HFF-Myc (cell line): ENCODE results near the gene HDLBP.
A peak's percentile ranks its signal among the peaks of the same experiment; 100 is the strongest.

Source experiments
- DNase-seq: peaks from one replicate; pipeline ENCODE4 v3.0.0-alpha.2; 2011; ENCODE audit warnings: low read depth; ENCODE audit errors: extremely low read depth
- H3K4me3 ChIP-seq: replicated peaks from 2 replicates; pipeline ENCODE4 v1.5.1; 2011; ENCODE audit warnings: low read depth, mild to moderate bottlenecking, control low read depth, low read length
- TF ChIP-seq, protein P1 (sequence below): IDR thresholded peaks from 2 replicates; pipeline ENCODE4 v1.5.1; 2012; ENCODE audit warnings: mild to moderate bottlenecking, low read depth, low read length, control low read depth; ENCODE audit errors: missing control alignments

The HDLBP gene

DNA sequence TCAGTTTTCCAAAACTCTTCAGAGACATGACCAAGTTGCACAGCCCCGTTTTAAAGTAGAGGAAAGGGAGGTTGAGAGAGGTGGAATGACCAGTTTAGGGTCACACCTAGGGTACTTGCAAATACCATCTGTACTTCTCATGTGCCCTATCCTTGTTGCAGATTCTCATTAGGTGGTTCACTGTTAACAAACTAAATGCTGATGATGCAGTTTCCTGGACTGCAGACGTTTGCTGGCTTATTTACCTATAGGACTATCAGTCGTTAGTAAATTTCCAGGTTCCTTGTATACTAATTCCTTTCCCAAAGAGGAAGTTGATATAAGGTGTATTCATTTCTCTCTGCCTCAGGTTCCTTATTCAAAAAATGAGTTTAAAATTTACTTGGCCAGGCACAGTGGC, 42.1 kb upstream of the HDLBP start:
- TF ChIP-seq, protein P1, sequence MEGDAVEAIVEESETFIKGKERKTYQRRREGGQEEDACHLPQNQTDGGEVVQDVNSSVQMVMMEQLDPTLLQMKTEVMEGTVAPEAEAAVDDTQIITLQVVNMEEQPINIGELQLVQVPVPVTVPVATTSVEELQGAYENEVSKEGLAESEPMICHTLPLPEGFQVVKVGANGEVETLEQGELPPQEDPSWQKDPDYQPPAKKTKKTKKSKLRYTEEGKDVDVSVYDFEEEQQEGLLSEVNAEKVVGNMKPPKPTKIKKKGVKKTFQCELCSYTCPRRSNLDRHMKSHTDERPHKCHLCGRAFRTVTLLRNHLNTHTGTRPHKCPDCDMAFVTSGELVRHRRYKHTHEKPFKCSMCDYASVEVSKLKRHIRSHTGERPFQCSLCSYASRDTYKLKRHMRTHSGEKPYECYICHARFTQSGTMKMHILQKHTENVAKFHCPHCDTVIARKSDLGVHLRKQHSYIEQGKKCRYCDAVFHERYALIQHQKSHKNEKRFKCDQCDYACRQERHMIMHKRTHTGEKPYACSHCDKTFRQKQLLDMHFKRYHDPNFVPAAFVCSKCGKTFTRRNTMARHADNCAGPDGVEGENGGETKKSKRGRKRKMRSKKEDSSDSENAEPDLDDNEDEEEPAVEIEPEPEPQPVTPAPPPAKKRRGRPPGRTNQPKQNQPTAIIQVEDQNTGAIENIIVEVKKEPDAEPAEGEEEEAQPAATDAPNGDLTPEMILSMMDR, result no peak
- no peak for DNase-seq
- peak overlapping the region; percentile 90 for H3K4me3 ChIP-seq

DNA sequence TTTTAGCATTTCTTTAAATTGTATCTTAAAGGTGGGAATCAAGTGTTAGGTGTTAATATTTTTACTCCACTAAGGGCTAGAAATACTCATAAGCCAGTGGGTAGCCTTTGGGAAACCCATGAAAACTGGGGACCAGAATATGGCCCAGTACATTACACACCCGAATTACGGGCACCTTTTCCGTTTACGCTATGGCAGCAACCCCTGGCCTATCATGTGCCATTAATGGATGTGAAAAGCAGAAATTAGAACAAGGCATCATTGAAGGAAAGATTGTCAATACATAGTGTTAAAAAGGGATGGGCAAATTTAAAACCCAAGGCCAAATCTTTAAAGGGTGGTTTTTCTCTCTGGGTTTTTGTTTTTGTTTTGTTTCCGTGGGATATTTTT, 41.4 kb upstream of the HDLBP start:
- no peak for DNase-seq
- TF ChIP-seq, protein P1, result no peak
- peak overlapping the region; percentile 90 for H3K4me3 ChIP-seq

DNA sequence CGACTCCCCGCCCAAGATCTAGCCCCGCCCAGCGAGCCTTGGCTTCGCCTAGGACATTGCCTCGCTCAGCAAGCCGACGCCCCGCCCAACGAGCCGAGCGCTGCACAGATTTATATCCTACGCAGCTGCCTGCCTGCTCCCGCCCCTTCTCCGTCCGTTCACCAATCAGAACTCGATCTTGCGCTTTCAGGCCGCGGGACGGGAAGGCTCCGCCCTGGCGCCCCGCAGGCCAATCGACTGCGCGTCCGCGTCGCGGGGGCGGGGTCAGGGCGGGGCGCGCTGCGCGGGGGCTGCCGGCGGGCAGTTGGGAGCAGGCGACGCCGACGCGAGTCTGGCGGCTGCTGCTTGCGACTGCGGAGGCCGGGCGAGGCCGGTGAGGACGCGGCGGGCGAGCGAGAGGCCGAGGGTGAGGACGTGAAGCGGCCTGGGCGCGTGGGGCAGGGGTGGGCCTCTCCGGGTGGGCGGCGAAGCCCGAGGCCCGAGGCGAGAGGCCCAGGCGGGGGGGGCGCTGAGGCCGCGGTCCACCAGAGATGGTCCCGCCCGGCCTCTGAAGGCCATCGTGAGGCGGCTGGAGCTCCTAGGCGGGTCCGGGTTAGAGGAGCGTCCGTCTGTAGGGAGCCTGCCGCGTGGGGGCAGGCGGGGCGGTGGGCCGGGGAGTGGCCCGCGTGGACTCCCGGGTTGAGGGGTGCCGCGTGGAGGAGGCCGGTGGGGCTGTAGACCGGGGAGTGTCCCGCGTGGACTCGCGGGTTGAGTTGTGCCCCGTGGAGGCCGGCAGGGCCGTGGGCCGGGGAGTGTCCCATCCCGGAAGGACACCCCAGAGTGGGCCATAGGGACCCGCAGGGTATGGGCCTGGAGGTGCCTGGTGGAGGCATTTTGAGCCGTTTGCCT, 40.8 kb upstream of the HDLBP start, which contains the start of gene FARP2:
TSS of gene FARP2 (plus strand) at position 303 of the 888 bp plus-strand sequence. CDS start 16,823 bp downstream, outside the sequence.
- DNase-seq, result peak; percentile 95
- peak within 1 kb of the TSS; percentile 90 for H3K4me3 ChIP-seq
- TF ChIP-seq, protein P1, result no peak

DNA sequence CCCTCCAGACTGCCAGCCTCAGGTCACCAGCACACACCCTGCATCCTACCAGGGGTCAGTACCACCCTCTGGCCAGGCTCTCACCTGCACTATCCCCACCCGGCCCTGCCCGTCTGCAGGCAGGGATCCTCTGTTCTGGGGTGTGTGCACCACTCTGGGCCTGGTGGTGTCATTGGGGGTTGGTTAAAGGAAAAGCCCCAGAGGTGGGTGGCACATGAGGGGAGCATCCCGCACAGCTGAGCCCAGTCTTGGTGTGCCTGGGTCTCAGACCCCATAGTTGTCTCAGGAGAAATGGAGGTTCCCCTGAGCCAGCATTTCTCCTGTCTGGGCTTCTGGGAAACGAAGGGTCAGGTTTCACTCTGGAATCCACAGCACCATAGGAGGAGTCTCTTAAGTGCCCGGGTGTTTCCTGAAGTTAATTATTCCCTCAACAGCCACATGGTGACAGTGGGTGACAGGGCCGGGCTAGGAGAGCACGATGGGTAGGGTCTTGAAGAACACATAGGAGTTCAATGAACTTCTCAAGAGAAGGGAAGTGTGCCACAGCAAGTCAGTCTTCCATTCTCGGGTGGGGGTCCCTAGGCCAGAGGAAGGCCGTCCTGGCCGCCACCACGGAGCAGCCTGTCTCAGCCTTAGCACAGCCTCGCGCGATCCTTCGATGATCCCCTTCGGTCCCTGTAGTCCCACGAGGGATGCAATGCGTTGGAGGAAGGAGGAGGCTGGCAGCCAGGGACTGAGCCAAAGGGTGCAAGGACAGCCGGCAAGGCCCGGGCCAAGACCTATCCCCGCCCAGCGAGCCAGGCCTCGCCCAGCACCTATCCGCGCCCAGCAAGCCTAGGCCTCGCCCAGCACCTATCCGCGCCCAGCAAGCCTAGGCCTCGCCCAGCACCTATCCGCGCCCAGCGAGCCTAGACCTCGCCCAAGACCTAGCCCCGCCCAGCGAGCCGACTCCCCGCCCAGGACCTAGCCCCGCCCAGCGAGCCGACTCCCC, 39.5 kb upstream of the HDLBP start:
- no peak overlapping the region for H3K4me3 ChIP-seq
- TF ChIP-seq, protein P1, result no peak
- peak; percentile 46 for DNase-seq

DNA sequence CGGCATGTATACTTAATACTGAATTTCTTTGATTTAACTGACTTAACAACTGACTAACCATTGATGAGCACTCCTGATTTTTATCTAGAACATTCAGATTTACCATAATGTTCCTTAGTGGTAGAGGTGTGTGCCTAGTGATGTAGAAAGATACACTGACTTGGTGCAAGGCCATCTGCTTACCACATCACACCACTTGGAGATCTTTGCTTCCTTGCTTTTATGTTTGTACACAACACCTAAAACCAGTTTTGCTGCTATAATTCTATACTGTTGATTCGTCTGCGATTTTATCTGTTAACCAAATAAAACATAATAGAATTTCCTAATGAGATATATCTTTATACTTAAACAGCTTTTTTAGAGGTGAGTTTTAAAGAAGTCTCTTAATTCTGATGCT, 36.8 kb upstream of the HDLBP start:
- no peak overlapping the region for H3K4me3 ChIP-seq
- TF ChIP-seq, protein P1, result no peak
- no peak for DNase-seq

DNA sequence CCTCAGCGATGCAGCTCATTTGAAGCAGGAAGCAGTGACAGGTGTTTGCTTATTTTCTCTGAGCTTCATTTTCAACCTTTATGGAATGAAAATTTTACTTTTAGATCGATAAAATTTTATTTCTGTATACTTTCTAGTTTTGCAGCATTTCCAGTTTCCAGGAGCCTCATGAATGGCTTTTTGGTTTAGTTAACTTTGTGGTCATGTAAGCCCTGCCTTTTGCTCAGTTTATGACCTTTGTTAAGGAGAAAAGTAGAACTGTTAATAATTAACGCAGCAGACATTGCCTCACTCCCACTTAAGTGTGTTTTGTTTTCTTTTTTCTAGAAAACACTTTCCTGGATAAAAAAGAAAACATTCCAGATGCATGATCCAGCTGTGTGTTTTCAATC, 36.2 kb upstream of the HDLBP start:
- no peak for DNase-seq
- TF ChIP-seq, protein P1, result no peak
- no peak overlapping the region for H3K4me3 ChIP-seq
